Hematopoietic multipotent progenitor cell (in vitro differentiated cells): ENCODE data around the gene OXCT2. TPM values are rescaled to one million over a fixed set of nuclear protein-coding genes. Genes with fewer than 3 reads are reported as not detected.
"Not testable (repeated sequence)": the region's sequence is repeated elsewhere in the genome, so short reads cannot be mapped to it uniquely, and the experiment has no call there.

Experiments
- DNase-seq, 3 donors: peaks; one replicate each; pipeline ENCODE4 v3.0.0-alpha.2; 2011 to 2015; ENCODE audit warnings: low read depth in 2 of 3, low spot score in 2 of 3
- total RNA-seq: library from RNA; depleted of rRNA; stranded (reverse); fragments of >200 nt; gene quantifications from one replicate; pipeline ENCODE4 v1.2.3, GENCODE V29; 2012

OXCT2 gene
- total RNA-seq, 1 donor, result 1.6 TPM

DNA sequence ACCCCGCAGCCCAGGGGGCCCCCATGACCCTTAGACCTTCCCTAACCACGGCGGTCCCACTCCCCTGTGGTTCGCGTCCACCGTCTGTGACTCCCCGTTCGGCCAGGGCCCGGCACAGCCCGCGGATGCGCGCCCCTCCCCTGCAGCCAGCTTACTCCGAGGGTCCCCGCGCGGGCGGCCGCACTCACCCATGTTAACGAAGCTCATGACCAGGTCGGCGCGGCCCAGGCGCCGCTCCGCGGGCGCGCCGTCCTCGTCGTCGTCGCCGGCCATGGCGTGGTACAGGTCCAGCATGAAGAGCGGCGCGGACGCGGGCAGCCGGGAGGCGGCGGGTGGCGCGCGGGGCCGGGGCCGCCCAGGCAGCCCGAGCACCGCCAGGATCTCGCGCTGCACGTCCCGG is 16.8 kb upstream of the OXCT2 start:
- not testable (repeated sequence) for DNase-seq

DNA sequence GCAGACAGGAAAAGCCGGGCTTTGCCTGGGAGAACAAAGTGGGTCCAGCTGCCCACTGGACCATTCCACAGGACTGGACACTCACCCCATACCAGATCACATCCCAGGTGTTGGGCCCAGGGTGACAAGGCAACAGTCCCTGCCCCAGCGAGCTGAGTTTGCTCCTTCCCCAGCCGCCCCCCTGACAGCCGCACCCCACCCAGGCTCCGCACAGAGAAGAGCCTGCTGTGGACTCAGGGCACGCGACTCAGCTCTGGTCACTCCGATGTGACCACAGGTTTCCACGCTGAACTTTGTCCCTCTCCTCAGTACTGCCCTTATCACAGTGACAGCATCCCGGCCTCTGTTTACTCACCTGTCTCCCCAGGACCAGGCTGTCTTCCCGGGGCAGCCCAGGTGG is 16.3 kb upstream of the OXCT2 start:
- no peak for DNase-seq

DNA sequence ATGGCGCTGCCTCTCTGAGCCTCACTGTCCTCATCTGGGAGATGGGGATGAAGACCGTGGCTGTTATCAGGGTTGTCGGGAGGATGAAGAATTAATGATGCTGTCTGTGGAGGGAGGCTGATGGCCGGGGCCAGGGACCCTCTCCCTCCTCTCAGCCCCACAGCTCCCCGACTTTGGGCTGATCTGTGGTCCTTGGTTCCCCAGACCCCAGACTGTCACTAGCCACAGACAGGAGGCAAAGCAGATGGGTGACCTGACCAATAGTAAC is 15.9 kb upstream of the OXCT2 start:
- DNase-seq, result not testable (repeated sequence)

DNA sequence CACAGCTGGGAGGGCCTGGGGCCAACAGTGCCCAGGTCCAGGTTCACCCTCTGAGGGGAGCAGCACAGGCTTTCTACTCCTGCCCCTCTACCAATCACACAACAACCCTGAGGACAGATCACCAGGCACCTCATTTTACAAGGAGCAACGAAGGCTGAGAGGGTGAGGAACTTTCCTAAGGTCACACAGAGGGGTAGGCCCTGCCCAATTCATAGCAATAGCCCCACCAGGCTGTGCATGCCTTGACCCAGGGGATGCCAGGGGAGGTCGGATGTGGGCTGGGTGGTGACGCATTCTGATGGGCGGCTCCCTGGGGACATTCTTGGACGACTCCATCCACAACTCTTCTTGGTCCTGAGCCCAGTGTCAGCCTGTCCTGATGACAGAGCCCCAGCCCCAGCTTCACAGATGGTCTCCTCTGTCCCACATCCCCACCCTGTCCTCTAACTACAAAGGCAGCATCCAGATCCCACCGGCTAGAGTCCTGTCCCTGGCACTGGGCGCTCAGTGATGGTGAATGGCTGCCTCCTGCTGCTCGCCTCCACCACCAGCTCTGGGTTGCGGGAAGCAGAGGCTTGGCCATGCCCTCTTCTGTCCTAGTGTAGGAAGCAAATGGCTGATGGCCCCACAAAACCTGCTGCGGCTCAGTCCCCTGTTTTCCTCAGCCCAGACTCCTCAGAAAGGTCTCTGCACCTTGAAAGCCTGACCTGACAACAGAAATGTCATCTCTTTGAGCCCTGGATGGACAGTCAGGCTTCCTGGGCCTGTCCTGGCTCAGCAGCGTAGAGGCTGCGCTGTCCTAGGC is 15.4 kb upstream of the OXCT2 start:
- DNase-seq, result not testable (repeated sequence)

DNA sequence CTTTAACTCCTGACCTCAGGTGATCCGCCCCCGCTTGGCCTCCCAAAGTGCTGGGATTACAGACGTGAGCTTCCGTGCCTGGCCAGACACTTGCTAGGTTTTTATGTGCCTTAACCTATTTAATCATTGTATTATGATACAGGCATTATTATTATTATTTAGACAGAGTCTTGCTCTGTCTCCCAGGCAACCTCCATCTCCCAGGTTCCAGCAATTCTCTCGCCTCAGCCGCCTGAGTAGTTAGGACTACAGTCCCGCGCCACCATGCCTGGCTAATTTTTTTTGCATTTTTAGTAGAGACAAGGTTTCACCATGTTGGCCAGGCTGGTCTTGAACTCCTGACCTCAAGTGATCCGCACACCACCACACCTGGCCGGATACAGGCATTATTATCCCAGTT is 11.5 kb upstream of the OXCT2 start:
- DNase-seq, result not testable (repeated sequence)

DNA sequence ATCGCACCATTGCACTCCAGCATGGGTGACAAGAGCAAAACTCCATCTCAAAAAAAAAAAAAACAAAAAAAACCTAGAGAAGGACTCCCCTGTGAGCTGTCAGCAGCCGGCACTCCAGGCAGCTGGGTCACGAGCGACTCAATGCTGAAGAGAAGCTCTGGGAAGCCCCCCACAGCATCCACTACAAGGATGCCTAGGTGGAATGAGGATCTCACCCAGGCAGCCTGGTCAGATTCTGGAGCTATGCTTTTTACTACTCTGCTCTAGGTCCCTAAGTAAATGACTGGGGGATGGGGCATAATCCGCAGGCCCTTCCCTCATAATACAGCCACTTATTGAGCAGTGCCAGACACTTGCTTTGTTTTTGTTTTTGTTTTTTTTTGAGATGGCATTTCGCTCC is 11.0 kb upstream of the OXCT2 start:
- no peak for DNase-seq

DNA sequence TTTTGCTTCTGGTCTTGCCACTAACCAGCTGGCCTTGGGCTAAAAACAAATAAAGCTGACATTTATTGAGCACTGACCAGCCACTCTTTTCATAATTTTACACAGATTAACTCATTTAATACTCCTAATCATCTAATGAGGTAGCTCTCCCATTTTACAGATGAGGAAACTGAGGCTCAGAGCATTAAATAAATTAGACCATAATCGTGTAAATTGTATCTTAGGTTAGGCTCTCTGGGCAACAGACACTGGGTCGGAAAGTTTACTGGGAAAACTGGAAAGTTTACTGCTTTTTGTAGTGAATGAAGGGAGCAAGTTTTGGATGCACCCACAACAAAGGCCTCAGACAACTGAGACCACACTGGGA is 10.2 kb upstream of the OXCT2 start:
- no peak for DNase-seq

DNA sequence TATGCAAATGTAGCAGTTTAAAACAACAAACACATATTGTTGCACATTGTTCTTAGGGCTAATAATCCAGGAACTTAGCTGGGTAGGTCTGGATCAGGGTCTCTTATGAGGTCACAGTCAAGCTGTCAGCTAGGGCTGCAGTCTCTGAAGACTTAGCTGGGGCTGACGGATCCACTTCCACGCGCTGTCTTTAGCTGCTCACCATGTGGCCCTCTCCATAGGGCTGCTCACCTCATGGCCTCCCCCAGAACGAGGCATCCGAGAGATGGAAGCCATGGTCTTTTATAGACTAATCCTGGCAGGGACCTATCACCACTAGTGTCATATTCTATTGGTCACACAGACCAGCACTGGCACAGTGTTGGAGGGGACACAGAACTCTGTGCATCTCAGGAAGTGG is 8.7 kb upstream of the OXCT2 start:
- DNase-seq, result no peak

DNA sequence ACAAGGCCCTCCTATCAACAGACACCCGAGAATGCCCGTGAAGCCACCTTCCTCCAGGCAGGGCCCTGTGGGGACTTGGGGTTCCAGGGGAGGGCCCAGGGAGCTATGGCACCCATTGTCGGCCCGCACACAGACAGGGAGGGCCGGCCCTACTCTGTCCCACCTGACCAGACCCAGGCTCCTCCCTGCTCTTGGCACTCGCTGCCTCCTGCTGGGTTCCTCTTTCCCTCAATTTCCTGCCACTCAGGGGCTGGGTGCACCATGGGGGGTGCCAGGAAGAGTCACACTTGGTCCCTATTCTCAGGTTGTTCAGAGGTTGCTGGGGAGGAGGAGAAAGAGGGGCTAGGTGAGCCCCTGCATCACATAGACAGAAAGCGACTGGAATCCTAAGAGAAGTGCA is 8.0 kb upstream of the OXCT2 start:
- peak in 1 of 3 donors; percentile 52 for DNase-seq

DNA sequence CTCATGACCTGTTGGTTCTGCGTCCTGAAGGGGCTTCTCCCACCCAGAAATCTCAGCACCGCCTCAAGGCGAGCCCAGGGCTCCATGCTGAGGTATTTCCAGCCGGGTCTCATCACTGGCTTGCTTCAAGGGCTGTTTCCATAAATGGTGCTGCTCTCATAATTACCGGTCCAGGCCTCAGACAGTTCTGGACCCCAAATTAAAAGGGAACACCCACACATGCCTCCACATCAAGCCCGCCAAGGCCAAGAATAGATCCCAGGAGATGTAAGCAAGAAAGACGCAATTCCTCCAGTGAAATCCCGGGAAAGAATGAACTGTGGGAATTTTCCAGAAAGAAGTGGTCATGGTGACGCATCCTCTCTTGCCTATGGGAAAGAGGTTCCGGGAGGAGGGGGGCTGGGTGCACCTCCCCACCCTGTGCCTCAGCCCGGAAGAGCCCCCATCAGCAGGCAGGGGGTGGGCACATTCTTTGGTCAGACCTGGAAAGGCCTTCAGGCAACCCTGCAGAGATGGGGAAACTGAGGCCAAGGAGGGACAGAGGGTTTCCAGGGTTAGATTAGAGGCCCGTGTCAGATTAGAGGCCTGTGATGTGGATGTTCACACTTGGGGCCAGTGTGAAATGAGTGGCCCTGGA is 7.4 kb upstream of the OXCT2 start:
- DNase-seq, result not testable (repeated sequence)

DNA sequence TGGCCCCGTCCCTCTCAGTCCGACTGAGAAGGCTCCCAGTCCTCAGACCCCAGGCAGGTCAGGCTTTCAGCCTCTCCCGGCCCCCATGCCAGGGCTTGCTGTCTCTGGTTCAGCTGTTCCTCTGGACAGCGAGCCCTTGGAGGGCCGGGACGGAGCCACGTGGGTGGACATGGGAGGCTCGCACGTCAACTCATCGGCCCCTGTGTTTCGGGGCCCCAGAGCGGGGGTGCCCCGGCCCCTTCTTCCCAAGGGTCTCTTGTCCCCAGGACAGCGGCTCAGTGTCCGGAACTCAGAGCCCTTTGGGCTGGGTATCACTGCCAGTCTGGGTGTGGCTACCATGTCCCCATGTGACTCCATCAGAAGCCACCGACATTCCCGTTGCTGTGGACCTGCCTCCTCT is 6.7 kb upstream of the OXCT2 start:
- not testable (repeated sequence) for DNase-seq

DNA sequence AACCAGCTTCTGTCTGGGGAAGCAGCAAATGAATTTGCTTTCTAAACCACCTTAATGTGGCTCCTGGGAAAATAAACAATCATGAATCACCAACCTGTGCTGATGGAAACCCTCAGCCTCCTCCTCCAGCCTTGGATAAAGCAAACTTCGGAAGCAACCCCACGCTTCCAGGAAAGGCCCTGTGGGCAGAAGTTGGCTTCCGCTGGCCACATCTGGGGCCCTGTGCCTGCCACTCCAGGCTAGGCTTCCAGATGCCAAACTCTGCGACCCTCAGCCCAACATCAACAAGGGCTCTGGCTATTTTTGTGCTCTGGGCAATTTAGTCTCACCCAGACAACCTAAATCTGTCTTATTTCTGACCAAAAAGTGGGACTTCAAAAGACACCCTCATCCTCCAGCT is 6.2 kb upstream of the OXCT2 start:
- DNase-seq, result no peak

DNA sequence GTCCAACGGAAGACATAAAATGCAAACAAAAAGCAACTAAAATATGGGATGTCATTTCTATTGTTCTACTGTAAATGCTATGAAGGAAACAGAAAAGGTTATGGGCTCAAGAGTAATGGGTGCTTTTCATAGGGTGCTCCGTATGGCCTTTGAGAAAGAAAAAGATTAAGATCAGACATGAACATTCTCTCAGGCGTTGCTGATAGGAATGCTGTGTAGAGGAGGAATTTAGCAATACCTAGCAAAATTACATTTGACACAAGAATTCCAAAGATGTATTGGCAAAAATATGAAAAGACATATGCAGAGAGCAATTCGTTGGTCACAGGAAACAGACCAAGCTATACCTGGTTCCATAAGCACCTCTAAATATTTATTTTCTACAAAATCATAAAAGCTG is 5.7 kb upstream of the OXCT2 start:
- DNase-seq, result no peak

DNA sequence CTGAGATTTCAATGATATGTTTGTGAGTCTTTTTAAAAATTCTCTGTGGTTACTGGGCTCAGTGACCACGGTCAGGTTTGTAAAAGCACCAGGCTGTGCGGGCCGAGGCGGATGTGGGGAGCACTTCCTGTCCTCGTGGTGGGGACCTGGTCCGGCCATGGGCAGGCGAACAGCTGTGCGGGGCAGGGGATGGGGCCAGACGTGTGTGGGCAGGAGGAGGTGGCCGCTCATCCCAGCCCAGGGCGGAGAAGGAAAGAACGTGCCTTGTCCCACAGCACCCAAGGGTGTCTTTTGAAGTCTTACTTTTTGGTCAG is 5.2 kb upstream of the OXCT2 start:
- DNase-seq, result no peak

DNA sequence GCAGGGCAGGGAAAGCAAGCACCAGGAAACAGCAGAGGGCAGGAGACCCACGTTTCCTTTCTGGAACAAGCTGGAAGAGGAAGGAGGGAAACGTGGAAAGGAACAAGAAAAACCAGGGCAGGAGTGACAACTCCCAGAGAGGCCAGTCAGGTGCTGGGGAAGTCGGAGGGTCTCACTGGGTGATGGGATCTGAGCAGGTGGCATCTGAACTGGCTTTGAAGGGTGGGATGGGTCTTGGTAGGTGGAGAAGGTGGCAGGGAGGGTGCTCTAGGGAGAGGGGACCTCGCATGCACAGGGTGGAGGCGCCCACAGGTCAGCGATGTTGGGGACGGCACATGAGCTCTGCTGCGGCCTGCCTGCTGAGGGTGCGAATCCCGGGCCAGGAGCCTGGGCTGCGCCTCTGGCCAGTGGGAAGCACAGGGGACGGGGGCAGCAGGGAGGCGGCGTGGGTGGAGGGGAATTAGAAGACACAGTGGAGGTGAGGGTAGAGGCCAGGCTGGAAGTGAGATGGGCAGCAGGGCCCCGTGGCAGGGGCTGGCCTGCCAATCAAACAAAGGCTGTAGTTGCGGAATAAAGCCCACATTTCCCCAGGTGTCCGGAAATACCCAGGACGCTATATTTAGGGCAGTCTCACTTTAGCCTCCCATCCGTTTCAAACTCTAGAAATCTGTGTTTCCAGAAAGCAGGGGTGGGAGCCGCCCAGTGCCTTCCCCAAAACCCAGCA is 4.7 kb upstream of the OXCT2 start:
- not testable (repeated sequence) for DNase-seq

DNA sequence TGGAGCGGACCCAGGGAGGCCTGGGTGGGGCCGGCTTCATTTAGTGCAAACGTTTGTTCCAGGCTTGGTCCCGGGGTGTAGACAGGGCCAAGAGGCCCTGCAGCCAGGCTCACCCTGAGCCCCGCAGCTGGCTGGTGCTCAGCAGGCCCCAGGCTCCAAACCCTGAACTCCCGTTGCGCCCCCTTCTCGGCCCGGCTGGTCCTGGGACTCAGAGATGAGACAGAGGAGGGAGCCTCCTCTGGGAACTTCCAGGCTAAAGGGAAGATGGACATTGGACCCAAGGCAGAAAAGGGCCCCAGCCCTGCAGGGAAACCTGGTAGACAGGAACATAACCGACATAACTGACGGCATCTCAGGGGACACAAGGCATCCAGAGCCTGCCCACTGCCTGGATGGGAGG is 4.0 kb upstream of the OXCT2 start:
- not testable (repeated sequence) for DNase-seq

DNA sequence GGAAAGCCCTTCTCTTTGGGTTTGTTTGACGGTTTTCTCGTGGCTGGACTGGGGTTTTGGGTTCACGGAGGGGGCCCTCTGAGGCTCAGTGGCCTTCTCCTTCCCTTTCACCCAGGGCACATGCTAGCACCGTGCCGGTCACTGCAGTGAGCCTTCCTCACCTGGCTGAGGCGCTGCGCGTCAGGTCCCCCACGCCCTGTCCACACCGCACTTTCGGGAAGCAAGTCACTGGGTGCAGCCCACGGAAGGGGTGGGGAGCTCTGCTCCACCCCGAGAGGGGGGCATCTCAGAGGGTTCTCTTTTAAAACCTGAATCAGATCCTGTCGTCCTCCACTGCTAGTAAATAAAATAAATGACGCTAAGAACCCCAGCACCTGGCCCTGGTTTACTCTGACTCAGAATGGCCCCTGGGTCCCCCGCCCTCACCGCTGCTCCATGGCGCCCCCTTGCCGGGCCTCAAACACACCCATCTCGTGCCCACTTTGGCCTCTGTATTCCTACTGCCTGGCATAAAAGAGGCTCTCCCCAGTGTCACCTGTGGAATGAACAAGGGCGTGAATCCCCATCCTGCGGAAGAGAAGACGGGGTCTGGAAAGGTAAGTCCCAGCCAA is 2.3 kb upstream of the OXCT2 start:
- not testable (repeated sequence) for DNase-seq

DNA sequence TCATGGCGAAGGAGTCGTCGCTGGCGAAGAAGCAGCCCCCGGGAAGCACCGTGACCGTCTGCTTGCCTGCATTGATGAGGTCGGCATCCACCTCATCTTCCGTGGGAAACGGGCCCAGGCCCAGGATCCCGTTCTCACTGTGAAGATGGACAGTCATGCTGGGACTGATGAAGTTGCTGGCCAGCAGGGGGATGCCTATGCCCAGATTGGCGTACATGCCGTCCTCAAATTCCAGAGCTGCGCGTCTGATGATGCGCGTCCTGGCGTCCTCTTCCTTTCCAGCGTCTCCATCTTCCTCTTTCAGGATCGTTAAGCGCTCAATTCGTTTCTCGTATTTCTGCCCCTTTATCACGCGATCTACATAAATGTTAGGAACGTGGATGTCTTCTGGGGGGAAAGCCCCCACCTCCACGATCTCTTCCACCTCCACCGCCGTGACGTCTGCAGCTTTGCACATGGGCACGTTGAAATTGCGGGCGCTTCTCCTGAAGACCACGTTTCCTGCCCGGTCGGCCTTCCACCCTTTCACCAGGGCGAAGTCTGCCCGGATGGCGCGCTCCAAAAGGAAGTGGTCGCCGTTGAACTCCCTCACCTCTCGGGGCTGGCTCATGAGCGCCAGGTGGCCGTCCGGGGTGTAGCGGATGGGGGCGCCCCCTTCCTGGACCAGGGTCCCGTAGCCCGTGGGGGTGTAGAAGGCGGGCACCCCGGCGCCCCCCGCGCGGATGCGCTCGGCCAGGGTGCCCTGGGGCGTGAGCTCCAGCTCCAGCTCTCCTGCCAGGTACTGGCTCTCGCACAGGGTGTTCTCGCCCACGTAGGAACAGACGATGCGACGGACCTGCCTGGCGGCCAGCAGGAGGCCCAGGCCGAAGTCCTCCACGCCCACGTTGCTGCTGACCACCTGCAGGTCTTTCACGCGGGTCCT is 787 bp downstream of the OXCT2 start:
- DNase-seq, result peak in 1 of 3 donors; percentile 15

DNA sequence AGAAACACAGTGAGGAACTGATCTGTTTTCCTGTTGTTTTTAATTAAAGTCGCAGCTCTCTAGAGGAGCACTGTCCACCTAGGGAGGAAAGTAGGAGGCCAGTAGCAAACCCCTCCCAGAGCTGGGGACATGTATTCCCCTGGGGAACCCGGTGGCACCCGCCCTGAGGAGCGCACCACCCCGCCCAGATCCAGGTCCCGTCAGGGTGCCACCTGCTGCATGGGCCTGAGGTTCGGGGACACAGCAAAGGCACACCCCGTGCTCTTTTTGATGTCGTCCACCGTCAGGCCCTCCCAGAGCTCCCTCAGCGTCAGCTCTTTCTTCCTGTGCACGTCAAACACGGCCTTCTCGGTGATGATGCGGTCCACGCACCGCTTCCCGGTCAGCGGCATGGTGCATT is 1.6 kb downstream of the OXCT2 start:
- not testable (repeated sequence) for DNase-seq

DNA sequence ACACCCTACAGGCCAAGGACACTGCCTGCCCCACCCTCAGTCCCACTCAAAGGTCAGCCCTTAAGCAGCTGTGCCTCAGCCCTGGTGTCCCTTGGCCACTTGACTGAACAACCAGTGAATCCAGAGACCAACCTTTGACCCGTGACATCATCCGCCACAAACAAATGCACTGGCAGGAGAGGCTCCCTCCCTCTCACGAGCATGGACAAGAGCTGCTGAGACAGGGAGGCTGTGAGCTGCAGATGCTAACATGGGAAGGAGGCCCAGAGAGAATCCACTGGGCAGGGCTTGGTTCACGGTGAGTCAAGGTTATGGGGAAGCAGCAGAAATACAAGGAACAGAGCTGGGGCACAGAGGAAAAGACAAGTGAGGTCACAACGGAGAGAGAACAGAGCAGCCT is 4.7 kb downstream of the OXCT2 start:
- not testable (repeated sequence) for DNase-seq

DNA sequence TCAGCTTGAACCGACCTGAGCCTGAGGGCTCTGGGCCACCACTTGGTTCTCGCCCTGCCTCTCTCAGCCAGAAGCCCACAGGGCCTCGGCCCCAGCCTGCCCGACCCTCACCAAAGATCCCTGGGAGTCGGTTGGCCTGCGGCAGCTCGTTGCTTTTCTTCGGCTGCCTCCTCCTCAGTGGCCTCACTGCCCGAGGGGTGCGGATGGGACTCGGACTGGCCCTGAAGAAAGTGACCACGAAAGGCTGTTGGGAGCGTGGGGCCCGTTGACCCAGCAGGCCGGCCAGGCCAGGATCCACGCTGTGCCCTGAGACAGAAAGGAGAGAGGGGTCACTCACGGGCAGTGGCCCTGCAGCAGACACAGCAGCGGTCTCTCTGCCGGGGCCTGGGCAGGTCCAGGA is 6.6 kb downstream of the OXCT2 start:
- DNase-seq, result not testable (repeated sequence)
